Body of pancreas (tissue), 4 donors: Measurements from ENCODE around the gene CMSS1. TPM values are rescaled to one million over a fixed set of nuclear protein-coding genes. Genes with fewer than 3 reads are reported as not detected.
A peak's percentile ranks its signal among the peaks of the same experiment; 100 is the strongest.

ENCODE experiments used
- ATAC-seq: fragments of 150-250 bp; one replicate; pipeline ENCODE4 v1.9.1; 2016
- DNase-seq, 4 donors: peaks; one replicate each; pipeline ENCODE4 v3.0.0-alpha.2; 2019
- H3K27ac ChIP-seq, 4 donors: fragments of 200-600 bp; sonication (generic); 1 replicate in 3 of 4; 2 replicates in 1 of 4; pipeline versions ENCODE4 v1.5.1 to v1.6.1; 2016 to 2019; ENCODE audit warnings: mild to moderate bottlenecking in 1 of 4, mixed read lengths in 1 of 4, moderate library complexity in 1 of 4
- H3K27me3 ChIP-seq, 2 donors: fragments of 200-600 bp; sonication (generic); one replicate each; pipeline ENCODE4 v1.6.0; 2016; ENCODE audit warnings: mild to moderate bottlenecking in 1 of 2
- H3K36me3 ChIP-seq, 2 donors: fragments of 200-600 bp; sonication (generic); replicated peaks in 1 of 2; 2 replicates each; pipeline ENCODE4 v1.5.1; 2016; ENCODE audit warnings: low read depth in 2 of 2; ENCODE audit not compliant: insufficient read depth in 1 of 2
- H3K4me1 ChIP-seq: fragments of 200-600 bp; sonication (generic); one replicate; pipeline ENCODE4 v1.6.0; 2016
- H3K4me3 ChIP-seq, 2 donors: fragments of 200-600 bp; sonication (generic); 1 replicate in 1 of 2; 2 replicates in 1 of 2; pipeline ENCODE4 v1.5.1; 2016 to 2019
- H3K9me3 ChIP-seq, 3 donors: fragments of 200-600 bp; sonication (generic); 1 replicate in 2 of 3; 2 replicates in 1 of 3; pipeline ENCODE4 v1.5.1; 2016
- POLR2A ChIP-seq, 3 donors: fragments of 450-650 bp; IDR thresholded peaks; one replicate each; pipeline ENCODE4 v1.6.1; 2016; ENCODE audit warnings: antibody characterized with exemption in 3 of 3, mild to moderate bottlenecking in 2 of 3
- WGBS, 2 donors: methylation state at CpG; one replicate each; pipeline ENCODE4 v1.1.5; 2017; 5-methylcytosine and 5-hydroxymethylcytosine counted together
- intact Hi-C: fragments of 100-400 bp; cut with DNase I; formaldehyde crosslinking; loops from one replicate; pipeline ENCODE4 v1.15.1; 2023
- total RNA-seq, 2 donors: library from RNA; depleted of rRNA; stranded (reverse); fragments of >200 nt; gene quantifications; one replicate each; pipeline ENCODE4 v1.1.0, GENCODE V29; 2016
- TF ChIP-seq, protein P1 (sequence below), 7 experiments: fragments of 450-650 bp in 4 of 7; fragments of 200-600 bp in 3 of 7; sonication (generic) in 3 of 7; IDR thresholded peaks; one replicate each; pipeline ENCODE4 v1.5.1; 2016 to 2019; ENCODE audit warnings: antibody characterized with exemption in 7 of 7

The CMSS1 gene
- total RNA-seq, 2 donors from 2014 or later: 3.9 to 21.4 TPM

DNA sequence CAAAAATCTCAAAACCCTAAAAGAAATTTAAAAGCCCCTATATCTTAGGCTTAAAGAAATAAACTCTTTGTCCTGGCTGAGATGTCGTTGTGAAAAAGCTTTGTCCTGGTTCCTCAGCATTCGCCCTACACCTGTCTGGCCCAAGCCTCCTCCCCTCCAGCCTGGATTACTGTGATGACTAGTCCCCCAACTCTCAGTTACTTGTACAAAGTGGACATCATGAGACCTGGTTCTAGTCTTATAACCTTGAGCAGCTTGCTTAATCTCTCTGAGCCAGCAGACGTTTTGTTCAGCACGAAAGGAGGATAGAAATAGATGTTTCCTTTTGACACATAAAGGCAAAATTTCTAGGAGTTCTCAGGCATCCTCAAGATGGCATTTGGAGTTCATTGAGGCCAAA, 245.0 kb downstream of the CMSS1 start:
- Histone ChIP-seq H3K9me3 (no peaks in the 10 kb centered on the region), H3K27ac (no peak overlapping the region), H3K4me3 (no peak overlapping the region), H3K27me3 (no peaks in the 10 kb centered on the region), H3K36me3 (no peaks in the 10 kb centered on the region), H3K4me1 (peaks cover 7% of the 10 kb centered on the region)
- intact Hi-C loops: loop anchor here (10.0 kb wide), 1 partner anchor 192 kb away; no protein-coding TSS in a partner anchor
- ATAC-seq: no peak
- no peak for DNase-seq
- TF ChIP-seq, protein P1, sequence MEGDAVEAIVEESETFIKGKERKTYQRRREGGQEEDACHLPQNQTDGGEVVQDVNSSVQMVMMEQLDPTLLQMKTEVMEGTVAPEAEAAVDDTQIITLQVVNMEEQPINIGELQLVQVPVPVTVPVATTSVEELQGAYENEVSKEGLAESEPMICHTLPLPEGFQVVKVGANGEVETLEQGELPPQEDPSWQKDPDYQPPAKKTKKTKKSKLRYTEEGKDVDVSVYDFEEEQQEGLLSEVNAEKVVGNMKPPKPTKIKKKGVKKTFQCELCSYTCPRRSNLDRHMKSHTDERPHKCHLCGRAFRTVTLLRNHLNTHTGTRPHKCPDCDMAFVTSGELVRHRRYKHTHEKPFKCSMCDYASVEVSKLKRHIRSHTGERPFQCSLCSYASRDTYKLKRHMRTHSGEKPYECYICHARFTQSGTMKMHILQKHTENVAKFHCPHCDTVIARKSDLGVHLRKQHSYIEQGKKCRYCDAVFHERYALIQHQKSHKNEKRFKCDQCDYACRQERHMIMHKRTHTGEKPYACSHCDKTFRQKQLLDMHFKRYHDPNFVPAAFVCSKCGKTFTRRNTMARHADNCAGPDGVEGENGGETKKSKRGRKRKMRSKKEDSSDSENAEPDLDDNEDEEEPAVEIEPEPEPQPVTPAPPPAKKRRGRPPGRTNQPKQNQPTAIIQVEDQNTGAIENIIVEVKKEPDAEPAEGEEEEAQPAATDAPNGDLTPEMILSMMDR (IDR thresholded peaks at IDR 0.05): no peak
- TF ChIP-seq POLR2A (IDR thresholded peaks at IDR 0.05): no peak
- WGBS, 2 donors: 66 to 81% methylated on average over 4 of the region's 4 CpGs

DNA sequence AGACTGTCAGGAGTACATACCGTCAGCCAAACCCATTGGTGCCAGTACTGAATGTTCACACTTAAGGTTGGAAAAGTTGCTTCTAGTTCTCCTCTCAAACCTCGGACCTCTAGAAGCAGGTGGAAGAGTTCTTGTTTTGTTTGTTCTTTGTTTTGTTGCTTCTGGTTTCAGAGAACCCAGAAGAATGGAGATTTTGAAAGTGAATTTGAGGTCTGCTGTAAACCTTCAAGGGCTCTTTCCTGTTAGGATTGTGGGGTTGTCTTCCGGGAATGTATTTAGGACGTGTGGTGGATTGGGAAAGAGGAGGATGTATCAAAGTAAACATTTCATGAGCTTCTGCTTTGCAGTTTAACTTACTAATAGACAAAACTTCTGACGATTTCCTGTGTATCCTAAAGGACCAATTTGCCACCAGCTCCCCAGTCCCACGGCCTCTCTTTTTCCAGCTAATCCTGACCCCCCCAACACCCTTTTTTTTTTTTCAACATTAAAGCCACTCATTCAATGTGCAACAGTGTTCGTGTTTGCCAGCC, 246.3 kb downstream of the CMSS1 start:
- intact Hi-C loops: loop anchor here (10.0 kb wide), 1 partner anchor 191 kb away; no protein-coding TSS in a partner anchor

DNA sequence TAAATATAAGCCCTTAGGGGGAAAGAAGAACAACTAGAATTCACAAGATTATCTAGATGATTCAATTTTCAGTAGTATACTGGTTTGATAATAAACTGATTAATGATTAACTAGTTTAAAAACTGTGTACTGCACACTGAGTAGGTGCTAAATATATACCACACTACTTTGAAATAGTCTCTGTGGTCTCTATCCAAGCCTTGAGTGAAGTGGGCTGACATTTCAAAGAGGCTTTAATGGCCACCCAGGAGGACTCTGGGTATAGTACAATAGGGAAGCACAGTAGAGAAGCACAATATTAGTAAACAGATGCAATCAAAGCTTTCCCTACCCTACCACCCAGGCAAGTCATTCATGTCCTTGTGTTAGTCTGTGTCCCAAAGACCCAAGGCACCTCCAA, 249.9 kb downstream of the CMSS1 start:
- TF ChIP-seq, protein P1 (IDR thresholded peaks at IDR 0.05): no peak
- no peak for TF ChIP-seq POLR2A (IDR thresholded peaks at IDR 0.05)
- no peak overlapping the region for H3K27ac ChIP-seq
- intact Hi-C loops: loop anchor here (10.0 kb wide), 1 partner anchor 187 kb away; no protein-coding TSS in a partner anchor

More for the DNA sequence above, 246.3 kb downstream of the CMSS1 start:
- TF ChIP-seq, protein P1 (IDR thresholded peaks at IDR 0.05): no peak
- TF ChIP-seq POLR2A (IDR thresholded peaks at IDR 0.05): no peak
- Histone ChIP-seq H3K9me3 (no peaks in the 10 kb centered on the region), H3K27me3 (no peaks in the 10 kb centered on the region), H3K36me3 (no peaks in the 10 kb centered on the region), H3K4me1 (peaks cover 11% of the 10 kb centered on the region), H3K27ac (no peak overlapping the region), H3K4me3 (no peak overlapping the region)
- DNase-seq: no peak
- 74 to 78% methylated on average over 7 of the region's 7 CpGs for WGBS, 2 donors
- ATAC-seq: no peak

DNA sequence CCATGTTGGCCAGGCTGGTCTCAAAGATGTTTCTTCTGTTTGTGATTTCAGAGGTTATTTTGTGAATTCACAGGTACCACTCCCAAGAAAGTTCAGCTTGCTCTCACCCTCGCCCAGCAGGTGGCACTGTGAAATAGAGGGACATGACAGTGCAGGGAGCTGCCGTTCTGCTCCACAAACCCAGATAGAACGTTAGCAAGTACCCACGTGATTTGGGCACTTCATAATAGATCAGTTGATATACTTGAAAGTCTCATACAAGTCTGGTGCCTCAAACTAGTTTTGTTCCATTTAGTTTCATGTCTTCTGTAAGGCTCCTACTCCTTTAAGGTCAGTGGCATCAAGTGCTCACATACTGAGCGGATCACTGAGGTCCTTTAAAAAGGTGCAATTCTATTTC, 251.2 kb downstream of the CMSS1 start:
- peak; percentile 75 to 79 (median 78) for DNase-seq
- H3K9me3 ChIP-seq: no peaks in the 10 kb centered on the region
- no peak overlapping the region for H3K4me3 ChIP-seq
- no peaks in the 10 kb centered on the region for H3K36me3 ChIP-seq
- intact Hi-C loops: loop anchor here (10.0 kb wide), 1 partner anchor 186 kb away; no protein-coding TSS in a partner anchor
- 11 to 16% methylated on average over 5 of the region's 5 CpGs for WGBS, 2 donors
- no peaks in the 10 kb centered on the region for H3K27me3 ChIP-seq
- no peak for TF ChIP-seq POLR2A (IDR thresholded peaks at IDR 0.05)
- TF ChIP-seq, protein P1 (IDR thresholded peaks at IDR 0.05): peak; percentile 47 to 76 (median 69)
- H3K27ac ChIP-seq: no peak overlapping the region
- ATAC-seq: peak; percentile 90
- peaks cover 11% of the 10 kb centered on the region for H3K4me1 ChIP-seq

More for the DNA sequence above, 249.9 kb downstream of the CMSS1 start:
- H3K36me3 ChIP-seq: no peaks in the 10 kb centered on the region
- no peak overlapping the region for H3K4me3 ChIP-seq
- H3K4me1 ChIP-seq: peaks cover 11% of the 10 kb centered on the region
- DNase-seq (no peak), ATAC-seq (no peak)
- H3K9me3 ChIP-seq: no peaks in the 10 kb centered on the region
- H3K27me3 ChIP-seq: no peaks in the 10 kb centered on the region

DNA sequence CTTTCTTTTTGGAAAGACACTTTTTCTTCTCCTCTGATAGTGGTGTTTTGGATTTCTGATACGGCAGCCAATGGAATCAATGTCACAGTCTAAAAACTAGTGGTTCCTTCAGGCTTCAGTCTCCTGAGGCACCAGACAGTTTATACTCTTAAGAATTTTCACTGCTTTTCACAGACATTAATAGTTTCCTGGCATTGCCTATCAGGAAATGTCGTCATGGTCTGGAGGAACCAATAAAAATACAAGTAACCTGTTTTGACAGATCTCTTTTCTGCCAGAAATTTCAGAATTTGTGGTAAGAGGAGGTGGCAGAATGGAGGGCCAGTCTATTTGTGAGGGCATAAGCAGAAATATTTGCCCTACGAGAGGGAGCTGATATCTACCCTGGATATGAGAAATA, 251.8 kb downstream of the CMSS1 start:
- Histone ChIP-seq H3K4me1 (peaks cover 11% of the 10 kb centered on the region), H3K27ac (no peak overlapping the region), H3K4me3 (no peak overlapping the region), H3K36me3 (no peaks in the 10 kb centered on the region), H3K27me3 (no peaks in the 10 kb centered on the region), H3K9me3 (no peaks in the 10 kb centered on the region)
- intact Hi-C loops: loop anchor here (10.0 kb wide), 1 partner anchor 185 kb away; no protein-coding TSS in a partner anchor
- 74 to 77% methylated on average over 3 of the region's 3 CpGs for WGBS, 2 donors
- no peak for TF ChIP-seq POLR2A (IDR thresholded peaks at IDR 0.05)
- TF ChIP-seq, protein P1 (IDR thresholded peaks at IDR 0.05): no peak
- DNase-seq (no peak), ATAC-seq (no peak)
